ENCODE results near the gene RBCK1.

DNA sequence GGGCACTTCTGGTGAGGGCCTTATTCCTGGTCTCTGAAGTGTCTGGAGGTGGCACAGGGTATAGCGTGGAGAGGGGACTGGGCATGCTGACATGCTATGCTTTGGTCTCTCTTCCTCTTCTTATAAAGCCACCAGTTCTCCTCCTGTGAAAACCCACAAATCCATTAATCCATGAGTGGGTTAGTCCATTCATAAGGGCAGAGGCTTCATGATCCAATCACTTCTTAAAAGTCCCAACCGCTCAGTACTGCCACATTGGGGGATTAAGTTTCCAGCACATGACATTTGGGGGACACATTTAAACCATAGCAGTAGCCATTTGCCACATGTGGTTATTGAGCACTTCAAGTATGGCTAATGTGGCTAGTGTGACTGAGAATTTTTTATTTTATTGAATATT lies 31.3 kb upstream of the RBCK1 start:
- no peak for TF ChIP-seq EZH2 (IDR thresholded peaks at IDR 0.05; ENCODE audit: insufficient read depth, poor library complexity, severe bottlenecking)
- no peak for TF ChIP-seq EZH2phosphoT487 (IDR thresholded peaks at IDR 0.05; ENCODE audit: insufficient read depth, low read depth)

Data from GM23248 (cell line).